Testis (tissue), 3 donors: Measurements from ENCODE around the gene ZNF639. TPM values are rescaled to one million over a fixed set of nuclear protein-coding genes. Genes with fewer than 3 reads are reported as not detected.

ENCODE experiments used
- DNase-seq: peaks from one replicate; pipeline ENCODE4 v3.0.0-alpha.2; 2019
- H3K27ac ChIP-seq, 2 donors: fragments of 200-600 bp; sonication (generic); one replicate each; pipeline ENCODE4 v1.5.1; 2019
- H3K27me3 ChIP-seq: fragments of 200-600 bp; sonication (generic); one replicate; pipeline ENCODE4 v1.5.1; 2019
- H3K36me3 ChIP-seq: fragments of 200-600 bp; sonication (generic); one replicate; pipeline ENCODE4 v1.5.1; 2017; ENCODE audit warnings: low read depth; ENCODE audit errors: missing control alignments
- H3K4me1 ChIP-seq: fragments of 200-600 bp; sonication (generic); one replicate; pipeline ENCODE4 v1.5.1; 2019
- H3K4me3 ChIP-seq, 2 donors: fragments of 200-600 bp; sonication (generic); one replicate each; pipeline ENCODE4 v1.5.1; 2017 to 2019
- H3K9me3 ChIP-seq: fragments of 200-600 bp; sonication (generic); one replicate; pipeline ENCODE4 v1.5.1; 2017
- CTCF ChIP-seq, 3 experiments: fragments of 450-650 bp in 2 of 3; fragments of 200-600 bp in 1 of 3; sonication (generic) in 1 of 3; IDR thresholded peaks; one replicate each; pipeline ENCODE4 v1.5.1; 2016 to 2019; ENCODE audit warnings: antibody characterized with exemption in 3 of 3, mild to moderate bottlenecking in 2 of 3, moderate library complexity in 1 of 3
- POLR2A ChIP-seq: fragments of 450-650 bp; IDR thresholded peaks from one replicate; pipeline ENCODE4 v1.6.1; 2017; ENCODE audit warnings: antibody characterized with exemption, mild to moderate bottlenecking, moderate library complexity
- WGBS, 2 donors: methylation state at CpG; one replicate each; pipeline ENCODE4 v1.1.5; 2018; 5-methylcytosine and 5-hydroxymethylcytosine counted together
- intact Hi-C: fragments of 100-400 bp; cut with DNase I; formaldehyde crosslinking; loops from one replicate; pipeline ENCODE4 v1.15.1; 2023; ENCODE audit warnings: low total_unique reads
- polyA plus RNA-seq: library from polyadenylated mRNA; stranded (reverse); fragments of 350-450 nt; fragmentation: Illumina TruSeq; extraction: RNeasy Lipid Tissue Mini Kit (QIAGEN cat#74804); gene quantifications from one replicate; pipeline ENCODE4 v1.2.3, GENCODE V29; 2014; ENCODE audit warnings: low read depth, low replicate concordance; ENCODE audit not compliant: insufficient read depth
- total RNA-seq, 2 donors: library from RNA; depleted of rRNA; stranded (reverse); fragments of >200 nt; gene quantifications; one replicate each; pipeline ENCODE4 v1.2.3, GENCODE V29; 2016

ZNF639 gene
- total and polyA plus RNA-seq, 3 donors from 2014 or later = 29.3 to 37.6 (median 36.7) TPM

DNA sequence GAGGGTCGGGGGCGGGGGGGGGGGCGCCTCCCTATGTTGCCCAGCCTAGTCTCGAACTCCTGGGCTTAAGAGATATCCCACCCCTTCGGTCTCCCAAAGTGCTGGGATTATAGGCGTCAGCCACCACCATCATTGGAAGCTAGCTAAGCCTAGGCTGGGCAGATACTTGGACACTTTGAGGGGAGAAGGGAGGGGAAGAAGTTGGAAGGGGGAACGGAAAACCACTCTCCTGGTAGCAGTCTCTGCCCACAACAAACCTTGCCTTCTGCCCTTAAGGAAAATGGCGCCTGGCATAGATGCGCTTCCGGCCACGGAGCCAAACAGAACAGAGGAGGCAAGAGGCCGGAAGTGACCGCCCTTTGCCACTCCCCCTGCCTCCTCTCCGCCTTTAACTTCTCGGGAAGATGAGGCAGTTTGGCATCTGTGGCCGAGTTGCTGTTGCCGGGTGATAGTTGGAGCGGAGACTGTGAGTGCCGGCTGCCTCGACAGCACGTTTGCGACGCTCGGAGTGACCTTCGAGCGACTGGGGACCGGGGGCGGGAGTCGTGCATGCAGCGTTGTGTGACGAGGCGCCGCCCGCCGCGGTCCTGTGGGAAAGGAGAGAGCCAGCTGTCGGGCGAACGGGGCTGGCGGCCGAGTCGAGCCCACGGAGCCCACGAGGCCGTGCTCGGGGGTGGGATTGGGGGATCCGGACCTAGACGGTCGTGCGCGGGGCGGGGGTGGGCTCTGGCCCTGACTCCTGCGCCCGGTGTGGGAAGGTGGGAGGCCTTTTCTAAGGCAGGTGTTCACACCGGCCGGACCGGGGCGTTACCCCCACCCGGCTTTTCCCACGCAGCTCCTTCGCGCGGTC, 24.7 kb downstream of the ZNF639 start, which contains the start of gene MFN1:
MFN1 (plus strand) TSS at position 365 of the 850 bp plus-strand sequence. CDS start 1,143 bp downstream, outside the sequence.
- peak within 1 kb of the TSS; percentile 61 to 91 for H3K27ac ChIP-seq
- H3K4me1 ChIP-seq = peaks cover 7% of the 10 kb centered on the region
- H3K9me3 ChIP-seq = no peaks in the 10 kb centered on the region
- H3K27me3 ChIP-seq = no peaks in the 10 kb centered on the region
- intact Hi-C loops = no loop called here
- peak; percentile 98 for DNase-seq
- peak within 1 kb of the TSS; percentile 91 to 96 for H3K4me3 ChIP-seq
- TF ChIP-seq CTCF (IDR thresholded peaks at IDR 0.05) (no peak), POLR2A (peak; percentile 47)
- WGBS, 2 donors = 0 to 1% methylated on average over 46 to 59 of the region's 63 CpGs
- H3K36me3 ChIP-seq = no peaks in the 10 kb centered on the region

DNA sequence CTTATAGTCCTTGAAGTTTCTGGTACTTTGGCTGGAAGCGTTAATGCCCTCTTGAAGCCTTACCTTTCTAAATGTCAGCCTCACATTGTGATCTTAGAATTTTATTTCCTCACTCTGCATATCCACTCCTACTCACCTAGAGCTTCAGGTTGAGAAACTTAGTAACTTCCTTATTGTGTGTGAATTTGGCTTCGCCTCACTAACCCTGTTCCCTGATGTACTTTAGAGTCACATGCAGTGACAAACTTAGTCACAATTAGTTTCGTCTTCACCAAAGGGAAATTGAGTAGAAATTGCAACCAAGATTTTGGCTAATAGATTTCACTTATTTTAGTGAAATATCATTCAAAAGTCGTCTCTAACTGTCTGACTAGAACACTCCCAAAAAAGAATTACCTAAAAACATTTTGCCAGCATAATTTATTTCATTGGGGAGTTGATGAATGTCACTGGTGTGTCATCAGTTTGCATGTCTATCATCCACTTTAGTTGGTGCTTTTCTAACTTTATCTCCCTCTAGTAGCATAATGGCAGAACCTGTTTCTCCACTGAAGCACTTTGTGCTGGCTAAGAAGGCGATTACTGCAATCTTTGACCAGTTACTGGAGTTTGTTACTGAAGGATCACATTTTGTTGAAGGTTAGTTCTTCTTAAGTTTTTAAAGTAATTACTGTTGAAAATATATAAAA, 25.6 kb downstream of the ZNF639 start:
- intact Hi-C loops = no loop called here

DNA sequence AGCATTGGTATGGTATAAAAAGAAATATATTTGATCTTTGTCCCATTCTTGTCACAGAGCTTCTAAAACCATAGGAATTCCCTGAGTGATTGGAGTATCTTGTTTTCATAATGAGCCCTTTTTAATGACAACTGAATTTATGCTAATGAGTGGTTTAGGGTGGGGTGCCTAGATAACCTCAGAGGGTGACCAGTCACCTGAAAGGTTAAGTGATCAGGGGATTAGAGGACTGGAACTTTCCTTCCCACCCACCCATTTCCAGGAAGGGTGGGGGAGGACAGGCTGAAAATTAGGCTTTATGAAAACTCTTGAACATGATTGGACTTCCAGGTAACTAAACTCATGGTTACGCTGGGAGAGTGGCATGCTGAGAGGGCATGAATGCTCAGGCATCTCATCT, 33.2 kb downstream of the ZNF639 start:
- 82 to 96% methylated on average over 1 of the region's 1 CpG for WGBS, 2 donors
- H3K9me3 ChIP-seq = no peaks in the 10 kb centered on the region
- no peaks in the 10 kb centered on the region for H3K4me1 ChIP-seq
- H3K4me3 ChIP-seq = no peak overlapping the region
- H3K27ac ChIP-seq = no peak overlapping the region
- no peaks in the 10 kb centered on the region for H3K36me3 ChIP-seq
- no peaks in the 10 kb centered on the region for H3K27me3 ChIP-seq
- DNase-seq = no peak
- intact Hi-C loops = no loop called here
- TF ChIP-seq CTCF (IDR thresholded peaks at IDR 0.05) (no peak), POLR2A (no peak)

More for the DNA sequence above, 25.6 kb downstream of the ZNF639 start:
- Histone ChIP-seq H3K36me3 (no peaks in the 10 kb centered on the region), H3K9me3 (no peaks in the 10 kb centered on the region), H3K27me3 (no peaks in the 10 kb centered on the region), H3K27ac (peak overlapping the region; percentile 61 to 91), H3K4me3 (peak overlapping the region; percentile 91 to 96), H3K4me1 (peaks cover 7% of the 10 kb centered on the region)
- TF ChIP-seq POLR2A (no peak), CTCF (IDR thresholded peaks at IDR 0.05) (no peak)
- no peak for DNase-seq
- 22 to 28% methylated on average over 5 of the region's 5 CpGs for WGBS, 2 donors

- no peaks in the 10 kb centered on the region for H3K9me3 ChIP-seq
- no peak overlapping the region for H3K4me3 ChIP-seq
- WGBS, 2 donors = 87 to 94% methylated on average over 5 of the region's 5 CpGs
- no peaks in the 10 kb centered on the region for H3K36me3 ChIP-seq
- no peak for DNase-seq
- intact Hi-C loops = no loop called here
- no peaks in the 10 kb centered on the region for H3K4me1 ChIP-seq
- no peak for TF ChIP-seq CTCF (IDR thresholded peaks at IDR 0.05)
- no peak for TF ChIP-seq POLR2A
- H3K27ac ChIP-seq = no peak overlapping the region
- H3K27me3 ChIP-seq = no peaks in the 10 kb centered on the region
Measured at GRCh38 chr3:179363332-179363731, 40.5 kb downstream of the ZNF639 start.
